A673 (cell line): Measurements from ENCODE around the gene MED31.

Experiments used
- EZH2 ChIP-seq: fragments of 200-600 bp; sonication (generic); IDR thresholded peaks from 2 replicates; pipeline ENCODE4 v1.6.1; 2017; ENCODE audit warnings: borderline replicate concordance, low read depth, mild to moderate bottlenecking, mixed read lengths, antibody characterized with exemption, low read length; ENCODE audit not compliant: poor library complexity, severe bottlenecking
- TF ChIP-seq, protein P1 (sequence below): fragments of 300-800, 200-600 bp; sonication (generic); conservative IDR thresholded peaks from 2 replicates; pipeline ENCODE4 v1.5.1; 2017; ENCODE audit warnings: low read depth, mild to moderate bottlenecking, antibody characterized with exemption, low read length, moderate library complexity, mixed read lengths

DNA sequence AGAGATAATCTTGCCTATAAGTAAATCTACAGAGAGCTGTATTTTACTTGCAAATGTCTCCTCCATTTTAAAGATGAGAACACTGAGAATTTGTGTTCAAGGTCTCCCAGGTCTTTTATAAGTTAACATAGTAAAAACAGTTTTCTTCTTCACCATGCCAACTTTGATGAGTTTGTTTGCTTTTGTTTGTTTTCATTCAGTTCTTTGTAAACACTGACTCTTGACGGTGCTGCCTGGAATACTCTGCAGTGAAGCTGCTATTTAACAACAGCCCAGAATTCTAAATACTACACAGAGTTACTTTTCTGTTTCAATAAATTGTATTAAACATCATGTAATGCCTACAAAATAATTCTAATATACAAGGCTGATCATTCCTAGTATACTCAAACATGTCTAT lies 53.7 kb downstream of the MED31 start:
- TF ChIP-seq, protein P1, sequence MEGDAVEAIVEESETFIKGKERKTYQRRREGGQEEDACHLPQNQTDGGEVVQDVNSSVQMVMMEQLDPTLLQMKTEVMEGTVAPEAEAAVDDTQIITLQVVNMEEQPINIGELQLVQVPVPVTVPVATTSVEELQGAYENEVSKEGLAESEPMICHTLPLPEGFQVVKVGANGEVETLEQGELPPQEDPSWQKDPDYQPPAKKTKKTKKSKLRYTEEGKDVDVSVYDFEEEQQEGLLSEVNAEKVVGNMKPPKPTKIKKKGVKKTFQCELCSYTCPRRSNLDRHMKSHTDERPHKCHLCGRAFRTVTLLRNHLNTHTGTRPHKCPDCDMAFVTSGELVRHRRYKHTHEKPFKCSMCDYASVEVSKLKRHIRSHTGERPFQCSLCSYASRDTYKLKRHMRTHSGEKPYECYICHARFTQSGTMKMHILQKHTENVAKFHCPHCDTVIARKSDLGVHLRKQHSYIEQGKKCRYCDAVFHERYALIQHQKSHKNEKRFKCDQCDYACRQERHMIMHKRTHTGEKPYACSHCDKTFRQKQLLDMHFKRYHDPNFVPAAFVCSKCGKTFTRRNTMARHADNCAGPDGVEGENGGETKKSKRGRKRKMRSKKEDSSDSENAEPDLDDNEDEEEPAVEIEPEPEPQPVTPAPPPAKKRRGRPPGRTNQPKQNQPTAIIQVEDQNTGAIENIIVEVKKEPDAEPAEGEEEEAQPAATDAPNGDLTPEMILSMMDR = no peak
- TF ChIP-seq EZH2 = no peak
